HEK293 (cell line): ENCODE data around the gene MORN1.

Experiments
- CTCF ChIA-PET: fragments of 350-600 bp; formaldehyde crosslinking; extraction: SDS; loops from one replicate; lab custom pipeline; 2021; ENCODE audit warnings: antibody characterized with exemption; lab: Yijun Ruan, JAX
- POLR2A ChIA-PET: fragments of 300-600 bp; formaldehyde crosslinking; extraction: SDS; loops from one replicate; lab custom pipeline; 2020; ENCODE audit warnings: antibody characterized with exemption, inconsistent platforms; lab: Yijun Ruan, JAX
- H3K27ac ChIP-seq: fragments of 200-500 bp; sonication (Bioruptor generic); 2 replicates; pipeline ENCODE4 v1.5.1; 2014; ENCODE audit warnings: low read depth, low read length, control low read depth, inconsistent platforms; ENCODE audit errors: extremely low read depth
- H3K36me3 ChIP-seq, 2 experiments: fragments of 200-500 bp in 1 of 2; sonication (Bioruptor generic) in 1 of 2; 1 replicate in 1 of 2; 2 replicates in 1 of 2; pipeline ENCODE4 v1.5.1; 2014 to 2017; ENCODE audit warnings: inconsistent platforms in 2 of 2, low read length in 2 of 2; ENCODE audit not compliant: control insufficient read depth in 2 of 2, insufficient read depth in 1 of 2
- H3K4me1 ChIP-seq: fragments of 200-500 bp; sonication (Bioruptor generic); 2 replicates; pipeline ENCODE4 v1.5.1; 2014; ENCODE audit warnings: mild to moderate bottlenecking, low read length, inconsistent platforms; ENCODE audit not compliant: control insufficient read depth, insufficient read depth
- H3K4me3 ChIP-seq: 2 replicates; pipeline ENCODE4 v1.5.1; 2011; ENCODE audit warnings: low read depth, mild to moderate bottlenecking, control low read depth, low read length, moderate library complexity
- H3K9me3 ChIP-seq: fragments of 200-500 bp; sonication (Bioruptor generic); 2 replicates; pipeline ENCODE4 v1.5.1; 2014; ENCODE audit warnings: low read depth, low read length, inconsistent platforms; ENCODE audit not compliant: control insufficient read depth, insufficient read depth
- BCL11A ChIP-seq: fragments of 450-650 bp; formaldehyde crosslinking; IDR thresholded peaks from 2 replicates; pipeline ENCODE4 v1.5.1; 2016; ENCODE audit warnings: low read depth, missing biosample characterization, missing genetic modification characterization
- EGR2 ChIP-seq: fragments of 450-650 bp; formaldehyde crosslinking; IDR thresholded peaks from 2 replicates; pipeline ENCODE4 v1.5.1; 2016; ENCODE audit warnings: low read depth, missing biosample characterization, missing genetic modification characterization
- GLIS1 ChIP-seq: fragments of 450-650 bp; formaldehyde crosslinking; IDR thresholded peaks from 2 replicates; pipeline ENCODE4 v1.5.1; 2016; ENCODE audit warnings: missing biosample characterization, missing genetic modification characterization
- GLIS2 ChIP-seq: fragments of 450-650 bp; formaldehyde crosslinking; IDR thresholded peaks from 2 replicates; pipeline ENCODE4 v1.5.1; 2016; ENCODE audit warnings: missing biosample characterization, missing genetic modification characterization
- HOXA7 ChIP-seq: sonication (generic); formaldehyde crosslinking; IDR thresholded peaks from 2 replicates; pipeline ENCODE4 v1.8.1; 2022; ENCODE audit warnings: missing genetic modification reagents, borderline replicate concordance
- IKZF3 ChIP-seq: fragments of 450-650 bp; IDR thresholded peaks from 2 replicates; pipeline ENCODE4 v1.5.0; 2018; ENCODE audit warnings: missing biosample characterization, mild to moderate bottlenecking, missing genetic modification characterization, moderate library complexity
- KLF7 ChIP-seq: fragments of 450-650 bp; formaldehyde crosslinking; IDR thresholded peaks from 2 replicates; pipeline ENCODE4 v1.5.1; 2016; ENCODE audit warnings: missing biosample characterization, missing genetic modification characterization, borderline replicate concordance
- ZNF132 ChIP-seq: fragments of 450-650 bp; formaldehyde crosslinking; IDR thresholded peaks from 2 replicates; pipeline ENCODE4 v1.5.1; 2017; ENCODE audit warnings: missing biosample characterization, missing genetic modification characterization, borderline replicate concordance
- ZNF211 ChIP-seq: fragments of 450-650 bp; formaldehyde crosslinking; IDR thresholded peaks from 2 replicates; pipeline ENCODE4 v1.5.1; 2016; ENCODE audit warnings: low read depth, missing biosample characterization, missing genetic modification characterization
- ZNF600 ChIP-seq: fragments of 450-650 bp; formaldehyde crosslinking; IDR thresholded peaks from 2 replicates; pipeline ENCODE4 v1.5.1; 2016; ENCODE audit warnings: missing biosample characterization, missing genetic modification characterization
- ZNF692 ChIP-seq: fragments of 450-650 bp; formaldehyde crosslinking; IDR thresholded peaks from 2 replicates; pipeline ENCODE4 v1.5.1; 2016; ENCODE audit warnings: missing biosample characterization, missing genetic modification characterization
- TF ChIP-seq, protein P1 (sequence below): fragments of 450-650 bp; formaldehyde crosslinking; IDR thresholded peaks from 2 replicates; pipeline ENCODE4 v1.5.1; 2016; ENCODE audit warnings: missing biosample characterization, missing genetic modification characterization
- TF ChIP-seq, protein P2 (sequence below): fragments of 450-650 bp; formaldehyde crosslinking; IDR thresholded peaks from 2 replicates; pipeline ENCODE4 v1.5.1; 2016; ENCODE audit warnings: missing biosample characterization, missing genetic modification characterization
- TF ChIP-seq, protein P3 (sequence below): fragments of 450-650 bp; formaldehyde crosslinking; IDR thresholded peaks from 2 replicates; pipeline ENCODE4 v1.5.1; 2016; ENCODE audit warnings: missing biosample characterization, missing genetic modification characterization, borderline replicate concordance
- TF ChIP-seq, protein P4 (sequence below): fragments of 450-650 bp; formaldehyde crosslinking; IDR thresholded peaks from 2 replicates; pipeline ENCODE4 v1.5.1; 2016; ENCODE audit warnings: missing biosample characterization, missing genetic modification characterization
- TF ChIP-seq, protein P5 (sequence below): fragments of 450-650 bp; formaldehyde crosslinking; IDR thresholded peaks from 2 replicates; pipeline ENCODE4 v1.5.1; 2016; ENCODE audit warnings: missing biosample characterization, missing genetic modification characterization

MORN1 gene

DNA sequence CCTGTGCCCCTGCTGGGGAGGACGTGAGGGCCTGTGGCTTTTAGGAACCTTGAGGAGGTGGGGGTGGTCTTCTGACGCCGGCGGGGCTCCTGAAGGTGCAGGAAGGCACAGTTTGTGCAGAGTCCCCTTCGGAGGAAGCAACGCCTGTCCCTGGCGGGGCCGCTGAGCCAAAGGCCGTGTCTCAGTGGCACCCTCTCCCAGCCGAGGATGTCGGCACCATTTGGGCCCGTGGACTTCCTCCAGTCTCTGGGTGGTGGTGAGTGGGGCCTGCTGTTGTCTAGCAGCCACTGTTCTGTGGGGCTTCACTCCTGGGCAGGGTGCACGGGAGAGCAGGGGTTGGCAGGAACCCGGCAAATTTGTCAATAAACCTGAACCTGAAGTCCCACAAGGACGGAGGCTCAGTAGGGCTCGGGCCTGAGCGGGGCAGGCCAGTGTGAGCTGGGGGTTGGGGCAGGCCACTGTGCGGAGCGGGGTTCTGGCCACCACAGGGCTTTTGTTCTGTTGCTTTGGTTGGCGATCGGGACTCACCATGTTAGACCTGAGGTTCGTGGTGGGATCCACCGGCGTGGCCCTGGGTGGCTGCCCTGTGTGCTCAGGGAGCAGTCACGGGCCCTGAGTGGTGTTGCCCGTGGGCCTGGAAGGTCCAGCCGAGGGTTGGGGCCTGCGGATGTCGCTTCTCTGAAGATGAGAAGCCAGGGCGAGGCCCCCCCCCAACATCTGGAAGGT lies 98.5 kb downstream of the MORN1 start:
- CTCF ChIA-PET = interaction anchor here (1.2 kb wide), 1 partner anchor 119 kb away, joined by 3 read pairs; no protein-coding TSS in a partner anchor
- peaks cover 0 to 38% of the 10 kb centered on the region in 2 experiments; a peak in 1 of 3 replicates for H3K36me3 ChIP-seq
- peaks cover 22% of the 10 kb centered on the region for H3K4me1 ChIP-seq
- no peak for TF ChIP-seq EGR2
- TF ChIP-seq, protein P1, sequence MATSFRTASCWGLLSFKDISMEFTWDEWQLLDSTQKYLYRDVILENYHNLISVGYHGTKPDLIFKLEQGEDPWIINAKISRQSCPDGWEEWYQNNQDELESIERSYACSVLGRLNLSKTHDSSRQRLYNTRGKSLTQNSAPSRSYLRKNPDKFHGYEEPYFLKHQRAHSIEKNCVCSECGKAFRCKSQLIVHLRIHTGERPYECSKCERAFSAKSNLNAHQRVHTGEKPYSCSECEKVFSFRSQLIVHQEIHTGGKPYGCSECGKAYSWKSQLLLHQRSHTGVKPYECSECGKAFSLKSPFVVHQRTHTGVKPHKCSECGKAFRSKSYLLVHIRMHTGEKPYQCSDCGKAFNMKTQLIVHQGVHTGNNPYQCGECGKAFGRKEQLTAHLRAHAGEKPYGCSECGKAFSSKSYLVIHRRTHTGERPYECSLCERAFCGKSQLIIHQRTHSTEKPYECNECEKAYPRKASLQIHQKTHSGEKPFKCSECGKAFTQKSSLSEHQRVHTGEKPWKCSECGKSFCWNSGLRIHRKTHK (tag by site-specific recombination) = no peak
- no peak for TF ChIP-seq BCL11A (tag by site-specific recombination)
- TF ChIP-seq IKZF3 (tag by site-specific recombination) = no peak
- TF ChIP-seq, protein P2, sequence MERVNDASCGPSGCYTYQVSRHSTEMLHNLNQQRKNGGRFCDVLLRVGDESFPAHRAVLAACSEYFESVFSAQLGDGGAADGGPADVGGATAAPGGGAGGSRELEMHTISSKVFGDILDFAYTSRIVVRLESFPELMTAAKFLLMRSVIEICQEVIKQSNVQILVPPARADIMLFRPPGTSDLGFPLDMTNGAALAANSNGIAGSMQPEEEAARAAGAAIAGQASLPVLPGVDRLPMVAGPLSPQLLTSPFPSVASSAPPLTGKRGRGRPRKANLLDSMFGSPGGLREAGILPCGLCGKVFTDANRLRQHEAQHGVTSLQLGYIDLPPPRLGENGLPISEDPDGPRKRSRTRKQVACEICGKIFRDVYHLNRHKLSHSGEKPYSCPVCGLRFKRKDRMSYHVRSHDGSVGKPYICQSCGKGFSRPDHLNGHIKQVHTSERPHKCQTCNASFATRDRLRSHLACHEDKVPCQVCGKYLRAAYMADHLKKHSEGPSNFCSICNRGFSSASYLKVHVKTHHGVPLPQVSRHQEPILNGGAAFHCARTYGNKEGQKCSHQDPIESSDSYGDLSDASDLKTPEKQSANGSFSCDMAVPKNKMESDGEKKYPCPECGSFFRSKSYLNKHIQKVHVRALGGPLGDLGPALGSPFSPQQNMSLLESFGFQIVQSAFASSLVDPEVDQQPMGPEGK = no peak
- TF ChIP-seq ZNF132 = no peak
- TF ChIP-seq HOXA7 (CRISPR knock-in tag) = no peak
- TF ChIP-seq, protein P3, sequence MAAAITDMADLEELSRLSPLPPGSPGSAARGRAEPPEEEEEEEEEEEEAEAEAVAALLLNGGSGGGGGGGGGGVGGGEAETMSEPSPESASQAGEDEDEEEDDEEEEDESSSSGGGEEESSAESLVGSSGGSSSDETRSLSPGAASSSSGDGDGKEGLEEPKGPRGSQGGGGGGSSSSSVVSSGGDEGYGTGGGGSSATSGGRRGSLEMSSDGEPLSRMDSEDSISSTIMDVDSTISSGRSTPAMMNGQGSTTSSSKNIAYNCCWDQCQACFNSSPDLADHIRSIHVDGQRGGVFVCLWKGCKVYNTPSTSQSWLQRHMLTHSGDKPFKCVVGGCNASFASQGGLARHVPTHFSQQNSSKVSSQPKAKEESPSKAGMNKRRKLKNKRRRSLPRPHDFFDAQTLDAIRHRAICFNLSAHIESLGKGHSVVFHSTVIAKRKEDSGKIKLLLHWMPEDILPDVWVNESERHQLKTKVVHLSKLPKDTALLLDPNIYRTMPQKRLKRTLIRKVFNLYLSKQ (tag by site-specific recombination) = no peak
- TF ChIP-seq KLF7 (tag by site-specific recombination) = no peak
- no peak for TF ChIP-seq ZNF692 (tag by site-specific recombination)
- TF ChIP-seq GLIS2 (tag by site-specific recombination) = peak; percentile 43; the same call in 1 of the 2 replicates
- TF ChIP-seq, protein P4, sequence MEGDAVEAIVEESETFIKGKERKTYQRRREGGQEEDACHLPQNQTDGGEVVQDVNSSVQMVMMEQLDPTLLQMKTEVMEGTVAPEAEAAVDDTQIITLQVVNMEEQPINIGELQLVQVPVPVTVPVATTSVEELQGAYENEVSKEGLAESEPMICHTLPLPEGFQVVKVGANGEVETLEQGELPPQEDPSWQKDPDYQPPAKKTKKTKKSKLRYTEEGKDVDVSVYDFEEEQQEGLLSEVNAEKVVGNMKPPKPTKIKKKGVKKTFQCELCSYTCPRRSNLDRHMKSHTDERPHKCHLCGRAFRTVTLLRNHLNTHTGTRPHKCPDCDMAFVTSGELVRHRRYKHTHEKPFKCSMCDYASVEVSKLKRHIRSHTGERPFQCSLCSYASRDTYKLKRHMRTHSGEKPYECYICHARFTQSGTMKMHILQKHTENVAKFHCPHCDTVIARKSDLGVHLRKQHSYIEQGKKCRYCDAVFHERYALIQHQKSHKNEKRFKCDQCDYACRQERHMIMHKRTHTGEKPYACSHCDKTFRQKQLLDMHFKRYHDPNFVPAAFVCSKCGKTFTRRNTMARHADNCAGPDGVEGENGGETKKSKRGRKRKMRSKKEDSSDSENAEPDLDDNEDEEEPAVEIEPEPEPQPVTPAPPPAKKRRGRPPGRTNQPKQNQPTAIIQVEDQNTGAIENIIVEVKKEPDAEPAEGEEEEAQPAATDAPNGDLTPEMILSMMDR (tag by site-specific recombination) = no peak
- TF ChIP-seq ZNF600 = 0 out of 2 replicates have a peak, but pooled peaks have one; percentile 42
- H3K27ac ChIP-seq = no peak overlapping the region
- no peaks in the 10 kb centered on the region for H3K9me3 ChIP-seq
- H3K4me3 ChIP-seq = no peak overlapping the region
- POLR2A ChIA-PET = no interaction called here

- TF ChIP-seq GLIS1 (tag by site-specific recombination) (peak; percentile 64), ZNF211 (tag by site-specific recombination) (no peak)
- TF ChIP-seq, protein P5, sequence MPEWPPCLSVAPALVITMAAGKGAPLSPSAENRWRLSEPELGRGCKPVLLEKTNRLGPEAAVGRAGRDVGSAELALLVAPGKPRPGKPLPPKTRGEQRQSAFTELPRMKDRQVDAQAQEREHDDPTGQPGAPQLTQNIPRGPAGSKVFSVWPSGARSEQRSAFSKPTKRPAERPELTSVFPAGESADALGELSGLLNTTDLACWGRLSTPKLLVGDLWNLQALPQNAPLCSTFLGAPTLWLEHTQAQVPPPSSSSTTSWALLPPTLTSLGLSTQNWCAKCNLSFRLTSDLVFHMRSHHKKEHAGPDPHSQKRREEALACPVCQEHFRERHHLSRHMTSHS (tag by site-specific recombination) = no peak
- CTCF ChIA-PET = interaction anchor here (0.5 to 1.2 kb wide), 3 partner anchors 9 to 118 kb away, joined by 3 to 4 read pairs (median 3); partner anchors contain the start of gene FAAP20
- Histone ChIP-seq H3K4me1 (peaks cover 22% of the 10 kb centered on the region), H3K27ac (peak overlapping the region; percentile 17; the same call in 1 of the 2 replicates), H3K4me3 (no peak overlapping the region), H3K36me3 (peaks cover 0 to 28% of the 10 kb centered on the region in 2 experiments; a peak in 1 of 3 replicates), H3K9me3 (no peaks in the 10 kb centered on the region)
- POLR2A ChIA-PET = no interaction called here
Observed at GRCh38 chr1:2291577-2291976, 99.8 kb downstream of the MORN1 start.
